Glutamatergic neuron (in vitro differentiated cells): ENCODE measurements around the gene GATD1. TPM values are rescaled to one million over a fixed set of nuclear protein-coding genes. Genes with fewer than 3 reads are reported as not detected.

ENCODE experiments used
- DNase-seq: peaks from one replicate; pipeline ENCODE4 v3.0.0; 2022
- H3K27ac Mint-ChIP-seq: one replicate; pipeline ENCODE4 v1.8.0; 2020; ENCODE audit warnings: mild to moderate bottlenecking, mixed read lengths, inconsistent platforms; ENCODE audit not compliant: unreplicated experiment
- H3K27me3 Mint-ChIP-seq: one replicate; pipeline ENCODE4 v1.8.0; 2020; ENCODE audit warnings: mild to moderate bottlenecking, moderate library complexity, mixed read lengths, inconsistent platforms; ENCODE audit not compliant: unreplicated experiment
- H3K36me3 Mint-ChIP-seq: one replicate; pipeline ENCODE4 v1.8.0; 2020; ENCODE audit warnings: mild to moderate bottlenecking, mixed read lengths, inconsistent platforms; ENCODE audit not compliant: unreplicated experiment
- H3K4me1 Mint-ChIP-seq: one replicate; pipeline ENCODE4 v1.8.0; 2020; ENCODE audit warnings: mild to moderate bottlenecking, low read depth, mixed read lengths, inconsistent platforms; ENCODE audit not compliant: unreplicated experiment
- H3K4me3 Mint-ChIP-seq: one replicate; pipeline ENCODE4 v1.8.0; 2020; ENCODE audit warnings: mild to moderate bottlenecking, mixed read lengths, inconsistent platforms; ENCODE audit not compliant: unreplicated experiment
- H3K9me3 Mint-ChIP-seq: one replicate; pipeline ENCODE4 v1.8.0; 2020; ENCODE audit warnings: mild to moderate bottlenecking, moderate library complexity, mixed read lengths, inconsistent platforms; ENCODE audit not compliant: unreplicated experiment
- total RNA-seq: library from RNA; stranded (reverse); fragmentation: NEBNext Ultra II Directional; extraction: Animal tissue kit (Norgen Biotek cat#: 25700); gene quantifications from one replicate; pipeline ENCODE4 v1.2.1, GENCODE V29; 2021; ENCODE audit not compliant: unreplicated experiment
- TF ChIP-seq, protein P1 (sequence below): fragments of 200-600 bp; sonication (generic); IDR thresholded peaks from one replicate; pipeline ENCODE4 v1.5.0; 2021; ENCODE audit not compliant: partially characterized antibody, unreplicated experiment

GATD1 gene
- total RNA-seq, 1 donor from 2014 or later, result 67.5 TPM

GRCh38 chr11:811446-812245 lies 34.4 kb upstream of the GATD1 start:
- Mint-ChIP-seq H3K4me1 (peaks cover 11% of the 10 kb centered on the region), H3K4me3 (peak overlapping the region; percentile 92), H3K27ac (peak overlapping the region; percentile 48), H3K9me3 (peaks cover 7% of the 10 kb centered on the region), H3K27me3 (peaks cover 8% of the 10 kb centered on the region), H3K36me3 (no peaks in the 10 kb centered on the region)
- TF ChIP-seq, protein P1, sequence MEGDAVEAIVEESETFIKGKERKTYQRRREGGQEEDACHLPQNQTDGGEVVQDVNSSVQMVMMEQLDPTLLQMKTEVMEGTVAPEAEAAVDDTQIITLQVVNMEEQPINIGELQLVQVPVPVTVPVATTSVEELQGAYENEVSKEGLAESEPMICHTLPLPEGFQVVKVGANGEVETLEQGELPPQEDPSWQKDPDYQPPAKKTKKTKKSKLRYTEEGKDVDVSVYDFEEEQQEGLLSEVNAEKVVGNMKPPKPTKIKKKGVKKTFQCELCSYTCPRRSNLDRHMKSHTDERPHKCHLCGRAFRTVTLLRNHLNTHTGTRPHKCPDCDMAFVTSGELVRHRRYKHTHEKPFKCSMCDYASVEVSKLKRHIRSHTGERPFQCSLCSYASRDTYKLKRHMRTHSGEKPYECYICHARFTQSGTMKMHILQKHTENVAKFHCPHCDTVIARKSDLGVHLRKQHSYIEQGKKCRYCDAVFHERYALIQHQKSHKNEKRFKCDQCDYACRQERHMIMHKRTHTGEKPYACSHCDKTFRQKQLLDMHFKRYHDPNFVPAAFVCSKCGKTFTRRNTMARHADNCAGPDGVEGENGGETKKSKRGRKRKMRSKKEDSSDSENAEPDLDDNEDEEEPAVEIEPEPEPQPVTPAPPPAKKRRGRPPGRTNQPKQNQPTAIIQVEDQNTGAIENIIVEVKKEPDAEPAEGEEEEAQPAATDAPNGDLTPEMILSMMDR, result no peak
- DNase-seq, result no peak

DNA sequence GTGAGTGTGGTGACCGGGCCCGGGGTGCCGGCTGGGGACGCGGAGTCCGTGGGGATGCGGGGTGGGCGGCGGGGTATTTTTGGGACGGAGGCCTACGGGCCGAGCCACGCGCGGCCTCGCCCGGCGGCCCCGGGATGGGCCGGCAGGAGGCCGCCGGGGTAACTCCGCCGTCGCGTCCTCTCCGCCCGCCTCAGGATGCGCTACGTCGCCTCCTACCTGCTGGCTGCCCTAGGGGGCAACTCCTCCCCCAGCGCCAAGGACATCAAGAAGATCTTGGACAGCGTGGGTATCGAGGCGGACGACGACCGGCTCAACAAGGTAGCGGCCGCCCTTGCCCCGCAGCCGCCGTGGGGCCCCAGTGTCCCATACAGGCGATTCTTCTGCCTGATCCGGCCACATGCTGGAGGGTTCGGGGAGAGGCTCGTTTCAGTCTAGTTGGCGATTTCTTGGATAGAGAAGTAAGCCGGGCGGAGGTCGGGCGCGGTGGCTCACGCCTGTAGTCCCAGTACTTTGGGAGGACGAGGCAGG lies 32.8 kb upstream of the GATD1 start:
- H3K4me3 Mint-ChIP-seq, result peak overlapping the region; percentile 96
- H3K9me3 Mint-ChIP-seq, result peaks cover 12% of the 10 kb centered on the region
- H3K4me1 Mint-ChIP-seq, result peaks cover 15% of the 10 kb centered on the region
- TF ChIP-seq, protein P1, result no peak
- H3K36me3 Mint-ChIP-seq, result no peaks in the 10 kb centered on the region
- H3K27me3 Mint-ChIP-seq, result peaks cover 14% of the 10 kb centered on the region
- H3K27ac Mint-ChIP-seq, result peak overlapping the region; percentile 59
- peak; percentile 33 for DNase-seq

DNA sequence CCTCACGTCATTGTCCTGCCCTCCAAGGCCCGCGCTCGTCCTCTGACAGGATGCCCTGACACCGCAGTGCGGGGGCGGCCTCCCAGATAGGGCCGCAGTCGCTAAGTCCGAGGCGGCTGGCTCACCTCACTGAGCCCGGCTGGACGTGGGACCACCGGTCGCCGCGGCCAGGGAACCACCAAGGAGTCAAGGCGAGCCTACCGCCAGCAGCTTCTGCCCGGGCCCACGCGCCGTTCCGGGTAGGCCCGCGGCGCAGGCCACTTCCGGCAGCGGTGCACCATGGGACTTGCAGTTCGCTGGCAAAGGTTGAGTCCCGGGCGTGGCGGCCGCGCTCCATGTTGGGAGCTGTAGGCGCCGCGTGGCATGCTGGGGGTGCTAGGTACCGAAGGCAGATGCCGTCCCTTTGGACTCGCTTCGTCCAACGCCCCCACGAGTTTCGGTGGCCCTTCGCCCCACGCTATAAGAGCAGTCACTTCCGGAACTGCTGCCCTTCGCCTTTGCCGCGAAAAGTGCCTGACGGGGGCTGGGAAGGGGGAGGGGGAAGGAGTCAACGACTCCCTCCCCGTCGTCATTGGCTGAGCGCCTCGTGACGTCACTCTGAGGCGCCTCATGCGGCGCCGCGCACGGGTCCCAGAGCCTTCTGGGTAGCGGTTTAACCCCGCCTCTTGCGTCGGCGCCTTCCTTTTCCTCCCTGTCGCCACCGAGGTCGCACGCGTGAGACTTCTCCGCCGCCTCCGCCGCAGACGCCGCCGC lies 32.2 kb upstream of the GATD1 start, which contains the start of gene RPLP2:
Gene RPLP2, plus strand, starts transcription at position 681 of the 753 bp plus-strand sequence. CDS start 268 bp downstream, outside the sequence.
- Mint-ChIP-seq H3K27me3 (peaks cover 14% of the 10 kb centered on the region), H3K9me3 (peaks cover 13% of the 10 kb centered on the region), H3K4me3 (peak within 1 kb of the TSS; percentile 96), H3K36me3 (no peaks in the 10 kb centered on the region), H3K4me1 (peaks cover 15% of the 10 kb centered on the region), H3K27ac (peak within 1 kb of the TSS; percentile 98)
- DNase-seq, result peak; percentile 97
- TF ChIP-seq, protein P1, result no peak

GRCh38 chr11:808427-809286 lies 31.4 kb upstream of the GATD1 start:
- Mint-ChIP-seq H3K4me3 (peak overlapping the region; percentile 96), H3K36me3 (no peaks in the 10 kb centered on the region), H3K27me3 (peaks cover 14% of the 10 kb centered on the region), H3K9me3 (peaks cover 14% of the 10 kb centered on the region), H3K27ac (peak overlapping the region; percentile 98), H3K4me1 (peaks cover 15% of the 10 kb centered on the region)
- TF ChIP-seq, protein P1, result no peak
- no peak for DNase-seq
